ENCODE results near the gene DGKQ.

Gene DGKQ

GRCh38 chr4:992297-993110, 19.1 kb upstream of the DGKQ start:
- TF ChIP-seq SIN3A (IDR thresholded peaks at IDR 0.05; ENCODE audit: borderline replicate concordance, insufficient read depth, low read length), result no peak
- no peak for TF ChIP-seq POLR2AphosphoS5 (IDR thresholded peaks at IDR 0.05; ENCODE audit: low read depth, low read length)
- TF ChIP-seq REST (IDR thresholded peaks at IDR 0.05; ENCODE audit: insufficient read depth in 1 of 2, low read depth in 2 of 2, low read length in 2 of 2), result no peak

- no peak for TF ChIP-seq REST (IDR thresholded peaks at IDR 0.05; ENCODE audit: insufficient read depth in 1 of 2, low read depth in 2 of 2, low read length in 2 of 2)
These were observed 18.3 kb upstream of the DGKQ start for GRCh38 chr4:991451-992296.

DNA sequence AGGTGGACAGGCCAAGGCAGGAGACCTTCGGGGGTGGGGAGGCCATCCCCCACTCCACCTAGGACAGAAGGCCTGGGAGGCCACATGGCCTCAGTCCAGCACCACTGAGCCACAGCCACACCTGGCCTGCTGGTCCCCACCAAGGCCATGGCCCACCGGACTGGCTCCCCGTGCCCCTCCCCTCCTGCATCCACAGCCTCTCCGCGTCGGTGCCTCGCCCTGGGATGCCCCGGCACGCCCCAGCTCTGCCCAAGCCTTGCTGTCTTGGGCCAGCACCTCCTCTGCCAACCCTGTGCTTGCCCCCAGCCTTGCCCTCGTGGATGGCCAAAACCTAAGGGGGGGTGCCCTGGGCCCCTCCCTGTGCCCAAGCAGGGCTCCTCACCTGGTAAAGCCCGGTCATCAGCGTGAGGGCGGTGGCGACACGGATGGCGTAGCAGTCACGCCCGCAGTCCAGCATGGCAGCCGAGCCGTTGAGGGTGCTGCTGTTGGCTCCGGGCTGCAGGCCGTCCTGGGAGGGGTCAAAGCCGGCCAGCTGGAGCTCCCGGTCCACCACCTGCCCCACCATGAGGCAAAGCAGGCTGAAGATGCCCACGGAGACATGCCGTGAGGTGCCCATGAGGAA, 17.5 kb upstream of the DGKQ start:
- TF ChIP-seq FOXP2 (optimal IDR thresholded peaks at IDR 0.05; ENCODE audit: borderline replicate concordance, extremely low read depth, extremely low read length, insufficient read depth) (no peak), TAF1 (IDR thresholded peaks at IDR 0.05; ENCODE audit: borderline replicate concordance, insufficient read depth, low read length) (no peak), REST (IDR thresholded peaks at IDR 0.05; ENCODE audit: insufficient read depth in 1 of 2, low read depth in 2 of 2, low read length in 2 of 2) (no peak), SIN3A (IDR thresholded peaks at IDR 0.05; ENCODE audit: borderline replicate concordance, insufficient read depth, low read length) (no peak), POLR2AphosphoS5 (IDR thresholded peaks at IDR 0.05; ENCODE audit: low read depth, low read length) (no peak)

DNA sequence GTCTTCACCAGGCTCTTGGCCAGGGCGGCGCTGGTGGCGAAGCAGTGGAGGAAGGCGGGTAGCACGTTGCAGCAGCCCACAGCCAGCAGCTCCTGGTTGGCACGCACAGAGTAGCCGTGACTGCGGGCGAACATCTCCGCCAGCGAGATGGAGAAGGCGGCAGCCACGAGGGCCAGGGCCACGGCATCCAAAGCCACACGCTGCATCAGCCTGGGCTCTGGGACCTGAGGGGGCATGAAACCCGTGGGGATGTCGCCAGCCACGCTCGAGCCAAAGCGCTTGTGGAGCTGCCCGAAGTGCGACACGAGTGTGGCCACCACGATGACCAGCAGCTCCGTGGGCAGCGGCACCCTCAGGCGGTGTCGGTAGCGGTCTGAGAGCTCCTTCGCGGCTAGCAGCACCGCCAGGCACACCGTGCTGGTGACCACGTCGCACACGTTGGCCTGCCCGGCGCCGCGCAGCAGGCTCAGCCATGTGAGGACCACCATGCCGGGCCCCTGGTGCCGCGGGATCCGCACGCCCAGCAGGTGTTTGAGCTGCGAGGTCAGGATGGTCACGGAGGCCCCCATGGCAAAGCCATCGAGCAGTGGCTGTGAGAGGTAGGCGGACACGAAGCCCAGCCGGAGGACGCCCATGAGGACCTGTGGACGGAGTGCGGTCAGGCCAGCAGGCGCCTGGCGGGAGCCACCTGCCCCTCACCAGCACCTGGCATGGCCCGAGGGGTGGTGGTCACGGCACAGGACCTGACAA, 16.5 kb upstream of the DGKQ start:
- TF ChIP-seq REST (IDR thresholded peaks at IDR 0.05; ENCODE audit: insufficient read depth in 1 of 2, low read depth in 2 of 2, low read length in 2 of 2) (no peak), SIN3A (IDR thresholded peaks at IDR 0.05; ENCODE audit: borderline replicate concordance, insufficient read depth, low read length) (no peak), FOXP2 (optimal IDR thresholded peaks at IDR 0.05; ENCODE audit: borderline replicate concordance, extremely low read depth, extremely low read length, insufficient read depth) (no peak), POLR2AphosphoS5 (IDR thresholded peaks at IDR 0.05; ENCODE audit: low read depth, low read length) (no peak), TAF1 (IDR thresholded peaks at IDR 0.05; ENCODE audit: borderline replicate concordance, insufficient read depth, low read length) (no peak)
